Mammary epithelial cell (primary cell): Measurements from ENCODE around the gene PTGDR.

ENCODE experiments used
- CTCF ChIP-seq, 2 donors: IDR thresholded peaks in 1 of 2; conservative IDR thresholded peaks in 1 of 2; 2 replicates each; pipeline ENCODE4 v1.5.1; 2011 to 2012; ENCODE audit warnings: inconsistent platforms in 2 of 2, low read length in 2 of 2, mild to moderate bottlenecking in 2 of 2, control low read depth in 1 of 2, low read depth in 1 of 2; ENCODE audit not compliant: insufficient read depth in 1 of 2; ENCODE audit errors: extremely low read depth in 1 of 2
- EZH2 ChIP-seq: IDR thresholded peaks from 2 replicates; pipeline ENCODE4 v1.6.1; 2012; ENCODE audit warnings: low read length, inconsistent platforms, borderline replicate concordance

GRCh38 chr14:52313903-52314594 is 46.6 kb downstream of the PTGDR start, which contains the start of gene PTGER2:
- TF ChIP-seq CTCF (conservative IDR thresholded peaks at IDR 0.05 in 1 of 2, IDR thresholded peaks at IDR 0.05 in 1 of 2; ENCODE audit: extremely low read depth in 1 of 2, insufficient read depth in 1 of 2, low read depth in 1 of 2, low read length in 2 of 2) (no peak), EZH2 (no peak)
